H9 (cell line): Measurements from ENCODE around the gene RPS24. TPM values are rescaled to one million over a fixed set of nuclear protein-coding genes. Genes with fewer than 3 reads are reported as not detected.

ENCODE experiments used
- DNase-seq: peaks from one replicate; pipeline ENCODE4 v3.0.0-alpha.2; 2017
- H2AFZ ChIP-seq: one replicate; pipeline ENCODE4 v1.6.1; 2013; ENCODE audit warnings: mild to moderate bottlenecking, low read length, control low read depth, moderate library complexity
- H2AK5ac ChIP-seq: 2 replicates; pipeline ENCODE4 v1.6.1; 2013; ENCODE audit warnings: low read length, control low read depth, mixed read lengths; ENCODE audit not compliant: insufficient read length
- H2BK120ac ChIP-seq: one replicate; pipeline ENCODE4 v1.6.1; 2013; ENCODE audit warnings: low read depth, mild to moderate bottlenecking, low read length, control low read depth, inconsistent platforms; ENCODE audit not compliant: poor library complexity, severe bottlenecking
- H2BK12ac ChIP-seq: 2 replicates; pipeline ENCODE4 v1.6.1; 2013; ENCODE audit warnings: low read length, control low read depth, mixed read lengths, low read depth; ENCODE audit not compliant: insufficient read length
- H2BK15ac ChIP-seq: 2 replicates; pipeline ENCODE4 v1.6.1; 2013; ENCODE audit warnings: low read depth, low read length, control low read depth
- H2BK20ac ChIP-seq: one replicate; pipeline ENCODE4 v1.6.1; 2013; ENCODE audit warnings: low read depth, mild to moderate bottlenecking, low read length, control low read depth, inconsistent platforms; ENCODE audit not compliant: poor library complexity, severe bottlenecking
- H2BK5ac ChIP-seq: 2 replicates; pipeline ENCODE4 v1.6.1; 2013; ENCODE audit warnings: low read length, control low read depth, mixed read lengths; ENCODE audit not compliant: insufficient read length
- H3K14ac ChIP-seq: 2 replicates; pipeline ENCODE4 v1.6.1; 2013; ENCODE audit warnings: low read length, control low read depth; ENCODE audit not compliant: insufficient read depth
- H3K18ac ChIP-seq: 2 replicates; pipeline ENCODE4 v1.6.1; 2013; ENCODE audit warnings: low read depth, mild to moderate bottlenecking, mixed read lengths, low read length, control low read depth; ENCODE audit not compliant: insufficient read length
- H3K23ac ChIP-seq: 2 replicates; pipeline ENCODE4 v1.6.1; 2013; ENCODE audit warnings: low read length, control low read depth, mixed read lengths, low read depth; ENCODE audit not compliant: insufficient read length
- H3K23me2 ChIP-seq: 2 replicates; pipeline ENCODE4 v1.6.1; 2013; ENCODE audit warnings: low read depth, mild to moderate bottlenecking, mixed read lengths, low read length, control low read depth; ENCODE audit not compliant: insufficient read length, poor library complexity, severe bottlenecking
- H3K27ac ChIP-seq: 2 replicates; pipeline ENCODE4 v1.5.1; 2013; ENCODE audit warnings: low read length, control low read depth, mixed read lengths, low read depth; ENCODE audit not compliant: insufficient read length
- H3K27me3 ChIP-seq: 2 replicates; pipeline ENCODE4 v1.6.1; 2013; ENCODE audit warnings: low read length, control low read depth, inconsistent platforms; ENCODE audit not compliant: insufficient read depth
- H3K4ac ChIP-seq: 2 replicates; pipeline ENCODE4 v1.6.1; 2013; ENCODE audit warnings: low read depth, mild to moderate bottlenecking, control low read depth, inconsistent platforms, low read length, moderate library complexity
- H3K4me1 ChIP-seq: 2 replicates; pipeline ENCODE4 v1.6.1; 2013; ENCODE audit warnings: low read length, control low read depth, inconsistent platforms; ENCODE audit not compliant: insufficient read depth
- H3K4me2 ChIP-seq: 2 replicates; pipeline ENCODE4 v1.6.1; 2013; ENCODE audit warnings: low read length, control low read depth, mixed read lengths; ENCODE audit not compliant: insufficient read length, insufficient read depth
- H3K56ac ChIP-seq: 2 replicates; pipeline ENCODE4 v1.6.1; 2013; ENCODE audit warnings: low read depth, mild to moderate bottlenecking, mixed read lengths, low read length, control low read depth; ENCODE audit not compliant: insufficient read length
- H3K79me1 ChIP-seq: 2 replicates; pipeline ENCODE4 v1.6.1; 2013; ENCODE audit warnings: low read depth, mild to moderate bottlenecking, moderate library complexity, low read length, control low read depth, inconsistent platforms; ENCODE audit not compliant: insufficient read depth, poor library complexity, severe bottlenecking
- H3K79me2 ChIP-seq: 2 replicates; pipeline ENCODE4 v1.6.1; 2013; ENCODE audit warnings: low read length, control low read depth, inconsistent platforms; ENCODE audit not compliant: insufficient read depth
- H3K9ac ChIP-seq: 2 replicates; pipeline ENCODE4 v1.6.1; 2013; ENCODE audit warnings: low read length, control low read depth, mixed read lengths; ENCODE audit not compliant: insufficient read length; ENCODE audit errors: extremely low read depth
- H3K9me3 ChIP-seq: one replicate; pipeline ENCODE4 v1.6.1; 2013; ENCODE audit warnings: low read depth, low read length, inconsistent platforms; ENCODE audit not compliant: control insufficient read depth
- H3T11ph ChIP-seq: one replicate; pipeline ENCODE4 v1.6.1; 2013; ENCODE audit warnings: mild to moderate bottlenecking, low read length, control low read depth, inconsistent platforms
- H4K20me1 ChIP-seq: one replicate; pipeline ENCODE4 v1.6.1; 2013; ENCODE audit not compliant: control insufficient read depth, insufficient read length, insufficient read depth
- H4K5ac ChIP-seq: 2 replicates; pipeline ENCODE4 v1.6.1; 2013; ENCODE audit warnings: low read depth, mild to moderate bottlenecking, mixed read lengths, low read length, control low read depth; ENCODE audit not compliant: insufficient read length
- H4K8ac ChIP-seq: replicated peaks from 2 replicates; pipeline ENCODE4 v1.6.1; 2013; ENCODE audit warnings: low read length, control low read depth, mixed read lengths, low read depth; ENCODE audit not compliant: insufficient read length
- H4K91ac ChIP-seq: 2 replicates; pipeline ENCODE4 v1.6.1; 2013; ENCODE audit warnings: low read depth, mild to moderate bottlenecking, moderate library complexity, mixed read lengths, low read length, control low read depth; ENCODE audit not compliant: insufficient read length
- H3K27ac Mint-ChIP-seq, 3 experiments: 2 replicates in 2 of 3; 3 replicates in 1 of 3; pipeline ENCODE4 v1.8.0; 2020 to 2021; ENCODE audit warnings: mixed read lengths in 3 of 3, mild to moderate bottlenecking in 1 of 3, moderate library complexity in 1 of 3
- H3K27me3 Mint-ChIP-seq: 2 replicates; pipeline ENCODE4 v1.8.0; 2021; ENCODE audit warnings: low read depth, mild to moderate bottlenecking, moderate library complexity, mixed read lengths
- H3K36me3 Mint-ChIP-seq, 3 experiments: 2 replicates in 2 of 3; 3 replicates in 1 of 3; pipeline ENCODE4 v1.8.0; 2020 to 2021; ENCODE audit warnings: low read depth in 3 of 3, mixed read lengths in 3 of 3; ENCODE audit not compliant: insufficient read depth in 1 of 3
- H3K4me1 Mint-ChIP-seq, 2 experiments: 2 replicates each; pipeline ENCODE4 v1.8.0; 2020; ENCODE audit warnings: mixed read lengths in 2 of 2
- H3K4me3 Mint-ChIP-seq, 2 experiments: 2 replicates in 1 of 2; 3 replicates in 1 of 2; pipeline ENCODE4 v1.8.0; 2020 to 2021; ENCODE audit warnings: mild to moderate bottlenecking in 2 of 2, mixed read lengths in 2 of 2, moderate library complexity in 1 of 2
- H3K9me3 Mint-ChIP-seq, 2 experiments: 2 replicates in 1 of 2; 3 replicates in 1 of 2; pipeline ENCODE4 v1.8.0; 2020; ENCODE audit warnings: mild to moderate bottlenecking in 2 of 2, mixed read lengths in 2 of 2, moderate library complexity in 1 of 2
- WGBS: extraction: QIAGEN DNeasy Blood & Tissue Kit; methylation state at CpG from one replicate; pipeline ENCODE4 v1.1.7; 2013; ENCODE audit warnings: missing lambda C conversion rate, low lambda C conversion rate, mixed read lengths; ENCODE audit not compliant: insufficient read length; ENCODE audit errors: extremely low coverage; 5-methylcytosine and 5-hydroxymethylcytosine counted together
- total RNA-seq: library from RNA; stranded (reverse); gene quantifications from 2 replicates; pipeline ENCODE4 v1.2.1, GENCODE V29; 2021
- TF ChIP-seq, protein P1 (sequence below): fragments of 200-600 bp; sonication (generic); conservative IDR thresholded peaks from 3 replicates; pipeline ENCODE4 v1.8.0; 2021; ENCODE audit warnings: antibody characterized with exemption, mild to moderate bottlenecking

Gene RPS24
- total RNA-seq, 1 experiment from 2014 or later: 1,966 TPM

DNA sequence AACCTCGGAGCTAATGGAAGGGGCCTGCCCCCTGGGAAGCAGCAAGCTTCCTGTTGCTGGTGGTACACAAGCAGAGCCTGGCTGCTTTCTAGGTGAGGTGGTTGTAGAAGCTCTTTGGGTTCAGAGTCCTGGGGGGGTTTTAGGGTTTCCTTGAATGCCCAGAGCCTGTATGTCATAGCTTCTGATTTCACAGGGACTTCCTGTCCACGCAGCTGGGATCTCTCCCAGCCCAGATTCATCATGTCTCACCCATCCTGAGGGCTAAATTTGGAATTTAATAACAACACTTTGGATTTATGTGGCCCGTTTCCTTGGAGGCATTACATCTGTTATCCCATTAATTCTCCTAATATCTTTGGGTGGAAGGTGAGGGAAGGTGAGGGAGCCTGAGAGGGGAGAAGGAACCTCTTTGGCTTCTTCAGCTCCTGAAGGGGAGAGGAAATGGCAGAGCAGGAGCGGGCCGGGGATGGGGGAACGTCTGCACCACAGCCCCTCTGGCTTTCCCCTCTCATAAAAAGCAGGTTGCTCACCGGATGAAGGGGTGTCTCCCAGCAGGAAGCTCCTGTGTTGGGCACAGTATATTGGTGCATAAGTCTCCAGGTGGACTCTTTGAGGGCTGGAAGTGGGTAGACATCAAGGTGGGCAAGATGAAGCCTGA is 19.7 kb downstream of the RPS24 start:
- H3K27me3 ChIP-seq: no peaks in the 10 kb centered on the region
- Mint-ChIP-seq H3K27ac (peak overlapping the region in 2 of 3 experiments; percentile 77 to 91; a peak in 4 of 7 replicates), H3K9me3 (no peaks in the 10 kb centered on the region), H3K36me3 (peaks cover 4 to 9% (median 5%) of the 10 kb centered on the region in 3 experiments; a peak in 4 of 7 replicates), H3K4me3 (no peak overlapping the region; a peak in 1 of 5 replicates), H3K27me3 (no peaks in the 10 kb centered on the region), H3K4me1 (peaks cover 0 to 7% of the 10 kb centered on the region in 2 experiments; a peak in 1 of 4 replicates)
- no peak overlapping the region for H3K23ac ChIP-seq
- no peak overlapping the region for H3K18ac ChIP-seq
- no peaks in the 10 kb centered on the region for H3K4me1 ChIP-seq
- no peak overlapping the region for H2BK12ac ChIP-seq
- no peak overlapping the region for H3K9ac ChIP-seq
- no peak overlapping the region for H2BK5ac ChIP-seq
- no peaks in the 10 kb centered on the region for H3K79me2 ChIP-seq
- no peak overlapping the region for H3T11ph ChIP-seq
- no peak overlapping the region for H2BK20ac ChIP-seq
- no peak overlapping the region for H2BK120ac ChIP-seq
- H3K4me2 ChIP-seq: no peak overlapping the region
- H3K9me3 ChIP-seq: no peaks in the 10 kb centered on the region
- H3K56ac ChIP-seq: no peak overlapping the region
- H4K8ac ChIP-seq: no peak overlapping the region
- no peaks in the 10 kb centered on the region for H4K20me1 ChIP-seq
- H3K23me2 ChIP-seq: no peaks in the 10 kb centered on the region
- TF ChIP-seq, protein P1, sequence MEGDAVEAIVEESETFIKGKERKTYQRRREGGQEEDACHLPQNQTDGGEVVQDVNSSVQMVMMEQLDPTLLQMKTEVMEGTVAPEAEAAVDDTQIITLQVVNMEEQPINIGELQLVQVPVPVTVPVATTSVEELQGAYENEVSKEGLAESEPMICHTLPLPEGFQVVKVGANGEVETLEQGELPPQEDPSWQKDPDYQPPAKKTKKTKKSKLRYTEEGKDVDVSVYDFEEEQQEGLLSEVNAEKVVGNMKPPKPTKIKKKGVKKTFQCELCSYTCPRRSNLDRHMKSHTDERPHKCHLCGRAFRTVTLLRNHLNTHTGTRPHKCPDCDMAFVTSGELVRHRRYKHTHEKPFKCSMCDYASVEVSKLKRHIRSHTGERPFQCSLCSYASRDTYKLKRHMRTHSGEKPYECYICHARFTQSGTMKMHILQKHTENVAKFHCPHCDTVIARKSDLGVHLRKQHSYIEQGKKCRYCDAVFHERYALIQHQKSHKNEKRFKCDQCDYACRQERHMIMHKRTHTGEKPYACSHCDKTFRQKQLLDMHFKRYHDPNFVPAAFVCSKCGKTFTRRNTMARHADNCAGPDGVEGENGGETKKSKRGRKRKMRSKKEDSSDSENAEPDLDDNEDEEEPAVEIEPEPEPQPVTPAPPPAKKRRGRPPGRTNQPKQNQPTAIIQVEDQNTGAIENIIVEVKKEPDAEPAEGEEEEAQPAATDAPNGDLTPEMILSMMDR: no peak
- DNase-seq: no peak
- no peak overlapping the region for H3K4ac ChIP-seq
- H2AFZ ChIP-seq: no peak overlapping the region
- H3K14ac ChIP-seq: no peak overlapping the region
- no CpG with 5 or more reads among the region's 7 CpGs for whole genome bisulfite sequencing
- H3K79me1 ChIP-seq: no peaks in the 10 kb centered on the region
- H2AK5ac ChIP-seq: no peak overlapping the region
- no peak overlapping the region for H3K27ac ChIP-seq
- H4K5ac ChIP-seq: no peak overlapping the region
- H2BK15ac ChIP-seq: no peak overlapping the region
- no peak overlapping the region for H4K91ac ChIP-seq
